Measurements from ENCODE around the gene HNRNPA1.

HNRNPA1 gene

GRCh38 chr12:54272214-54272613, 8.3 kb upstream of the HNRNPA1 start:
- TF ChIP-seq CTCF (IDR thresholded peaks at IDR 0.05; ENCODE audit: borderline replicate concordance, extremely low read depth, low read length, poor library complexity, severe bottlenecking) (no peak), EZH2 (IDR thresholded peaks at IDR 0.05; ENCODE audit: borderline replicate concordance, low read depth, low read length, severe bottlenecking) (no peak)
- no peaks in the 10 kb centered on the region for H3K27me3 ChIP-seq (ENCODE audit: insufficient read depth, low read length, poor library complexity)
- no peak overlapping the region for H3K27ac ChIP-seq (ENCODE audit: low read length)
- peaks cover 61% of the 10 kb centered on the region for H3K36me3 ChIP-seq (ENCODE audit: insufficient read depth, low read length)
- peaks cover 13% of the 10 kb centered on the region for H3K4me1 ChIP-seq (ENCODE audit: insufficient read depth, low read length)
- ATAC-seq (ENCODE audit: insufficient read depth, low read depth) (no peak), DNase-seq (no peak)
- no peak overlapping the region for H3K9ac ChIP-seq (ENCODE audit: low read depth, low read length)
- H2AFZ ChIP-seq (ENCODE audit: low read depth, low read length) = no peak overlapping the region
- H3K4me3 ChIP-seq (ENCODE audit: low read depth in 1 of 2, low read length in 2 of 2) = no peak overlapping the region
- H3K79me2 ChIP-seq (ENCODE audit: insufficient read depth, low read length) = peaks cover 97% of the 10 kb centered on the region
- peaks cover 21% of the 10 kb centered on the region; the same call in 1 of the 2 replicates for H4K20me1 ChIP-seq (ENCODE audit: insufficient read depth, low read length)
- H3K9me3 ChIP-seq (ENCODE audit: insufficient read depth, low read length, severe bottlenecking) = no peaks in the 10 kb centered on the region
- H3K4me2 ChIP-seq (ENCODE audit: insufficient read depth, low read length) = no peak overlapping the region

GRCh38 chr12:54273981-54274380, 6.5 kb upstream of the HNRNPA1 start:
- no peak for TF ChIP-seq CTCF (IDR thresholded peaks at IDR 0.05; ENCODE audit: borderline replicate concordance, extremely low read depth, low read length, poor library complexity, severe bottlenecking)
- no peak for TF ChIP-seq EZH2 (IDR thresholded peaks at IDR 0.05; ENCODE audit: borderline replicate concordance, low read depth, low read length, severe bottlenecking)
- no peaks in the 10 kb centered on the region for H3K9me3 ChIP-seq (ENCODE audit: insufficient read depth, low read length, severe bottlenecking)
- H3K27me3 ChIP-seq (ENCODE audit: insufficient read depth, low read length, poor library complexity) = no peaks in the 10 kb centered on the region
- peaks cover 29% of the 10 kb centered on the region for H3K4me1 ChIP-seq (ENCODE audit: insufficient read depth, low read length)
- H4K20me1 ChIP-seq (ENCODE audit: insufficient read depth, low read length) = peaks cover 16% of the 10 kb centered on the region; the same call in 1 of the 2 replicates
- H3K9ac ChIP-seq (ENCODE audit: low read depth, low read length) = no peak overlapping the region
- no peak for ATAC-seq (ENCODE audit: insufficient read depth, low read depth)
- H3K36me3 ChIP-seq (ENCODE audit: insufficient read depth, low read length) = peaks cover 62% of the 10 kb centered on the region
- no peak for DNase-seq
- H2AFZ ChIP-seq (ENCODE audit: low read depth, low read length) = no peak overlapping the region
- H3K4me2 ChIP-seq (ENCODE audit: insufficient read depth, low read length) = no peak overlapping the region
- H3K4me3 ChIP-seq (ENCODE audit: low read depth in 1 of 2, low read length in 2 of 2) = no peak overlapping the region
- H3K79me2 ChIP-seq (ENCODE audit: insufficient read depth, low read length) = peaks cover 98% of the 10 kb centered on the region
- no peak overlapping the region for H3K27ac ChIP-seq (ENCODE audit: low read length)

- Histone ChIP-seq H3K9me3 (ENCODE audit: insufficient read depth, low read length, severe bottlenecking) (no peaks in the 10 kb centered on the region), H2AFZ (ENCODE audit: low read depth, low read length) (no peak overlapping the region), H3K27ac (ENCODE audit: low read length) (no peak overlapping the region), H3K79me2 (ENCODE audit: insufficient read depth, low read length) (peaks cover 91% of the 10 kb centered on the region), H3K4me1 (ENCODE audit: insufficient read depth, low read length) (peaks cover 29% of the 10 kb centered on the region), H3K36me3 (ENCODE audit: insufficient read depth, low read length) (peaks cover 71% of the 10 kb centered on the region), H3K4me3 (ENCODE audit: low read depth in 1 of 2, low read length in 2 of 2) (no peak overlapping the region), H3K9ac (ENCODE audit: low read depth, low read length) (0 out of 2 replicates have a peak overlapping the region, but pooled peaks have one; percentile 2), H4K20me1 (ENCODE audit: insufficient read depth, low read length) (peaks cover 26% of the 10 kb centered on the region), H3K27me3 (ENCODE audit: insufficient read depth, low read length, poor library complexity) (no peaks in the 10 kb centered on the region), H3K4me2 (ENCODE audit: insufficient read depth, low read length) (peak overlapping the region; percentile 61; the same call in 1 of the 2 replicates)
- DNase-seq (no peak), ATAC-seq (ENCODE audit: insufficient read depth, low read depth) (no peak)
- TF ChIP-seq EZH2 (IDR thresholded peaks at IDR 0.05; ENCODE audit: borderline replicate concordance, low read depth, low read length, severe bottlenecking) (no peak), CTCF (IDR thresholded peaks at IDR 0.05; ENCODE audit: borderline replicate concordance, extremely low read depth, low read length, poor library complexity, severe bottlenecking) (no peak)
Observed at GRCh38 chr12:54276368-54276767, 4.2 kb upstream of the HNRNPA1 start.
